ENCODE results near the gene TPRX2. TPM values are rescaled to one million over a fixed set of nuclear protein-coding genes. Genes with fewer than 3 reads are reported as not detected.
A peak's percentile ranks its signal among the peaks of the same experiment; 100 is the strongest.

Gene TPRX2
- total and polyA plus RNA-seq, 2 of the 8 experiments (the other 6 are each of a cell fraction or from before 2014, with no cell fraction given), result not detected

- Histone ChIP-seq H4K8ac (ENCODE audit: extremely low read depth, insufficient read depth, low read length) (no peak overlapping the region), H3K23ac (ENCODE audit: insufficient read length) (no peak overlapping the region), H2BK5ac (ENCODE audit: low read depth, low read length) (no peak overlapping the region), H4K20me1 (replicated peaks in 1 of 2; ENCODE audit: control insufficient read depth in 1 of 2, insufficient read depth in 2 of 2, low read length in 2 of 2) (no peaks in the 10 kb centered on the region), H3K18ac (ENCODE audit: extremely low read depth, low read length) (no peak overlapping the region), H2BK15ac (ENCODE audit: low read length) (no peak overlapping the region), H3K23me2 (ENCODE audit: low read depth, low read length) (no peaks in the 10 kb centered on the region), H3K27me3 (replicated peaks in 1 of 4; ENCODE audit: control insufficient read depth in 3 of 4, extremely low read depth in 1 of 4, insufficient read depth in 3 of 4, low read length in 3 of 4) (no peaks in the 10 kb centered on the region), H2AFZ (ENCODE audit: low read length) (peak overlapping the region; percentile 45), H2BK12ac (ENCODE audit: low read depth, low read length) (no peak overlapping the region), H3K56ac (replicated peaks; ENCODE audit: insufficient read length, low read depth, low read length) (no peak overlapping the region), H3K9ac (replicated peaks in 1 of 4; ENCODE audit: extremely low read depth in 1 of 4, low read depth in 3 of 4, low read length in 3 of 4) (no peak overlapping the region; a peak in 1 of 7 replicates), H3K79me1 (ENCODE audit: low read depth, low read length) (no peaks in the 10 kb centered on the region), H3K36me3 (ENCODE audit: control insufficient read depth in 2 of 4, insufficient read depth in 4 of 4, low read length in 3 of 4) (no peaks in the 10 kb centered on the region), H2AK5ac (ENCODE audit: low read depth, low read length) (no peak overlapping the region), H3K79me2 (ENCODE audit: control insufficient read depth in 1 of 2, insufficient read depth in 2 of 2, low read length in 2 of 2) (no peaks in the 10 kb centered on the region), H3K4me3 (ENCODE audit: extremely low read depth in 1 of 4, insufficient read depth in 2 of 4, low read depth in 3 of 4, low read length in 4 of 4) (no peak overlapping the region), H3K9me3 (ENCODE audit: insufficient read depth in 2 of 2, low read depth in 1 of 2, low read length in 1 of 2) (no peaks in the 10 kb centered on the region), H4K91ac (replicated peaks; ENCODE audit: insufficient read length, low read length) (no peak overlapping the region), H2BK20ac (ENCODE audit: low read length) (no peak overlapping the region), H3K4ac (replicated peaks; ENCODE audit: insufficient read length, low read depth, low read length) (no peak overlapping the region), H3K4me1 (replicated peaks in 1 of 4; ENCODE audit: control insufficient read depth in 3 of 4, insufficient read depth in 4 of 4, low read length in 3 of 4) (peaks cover 0 to 4% (median 0%) of the 10 kb centered on the region in 4 experiments; a peak in 3 of 7 replicates), H3K14ac (ENCODE audit: insufficient read length) (no peak overlapping the region), H3K4me2 (ENCODE audit: insufficient read depth in 1 of 2, low read depth in 2 of 2, low read length in 2 of 2) (no peak overlapping the region), H4K5ac (ENCODE audit: insufficient read length, low read depth, low read length) (no peak overlapping the region), H3K27ac (ENCODE audit: low read depth, low read length) (peak overlapping the region; percentile 66), H2BK120ac (replicated peaks; ENCODE audit: low read depth, low read length) (no peak overlapping the region)
- 92% methylated on average over 2 of the region's 2 CpGs; no CpG with 5 or more reads in 1 of the 2 experiments for WGBS, 2 experiments (ENCODE audit: extremely low coverage in 1 of 2, insufficient coverage in 1 of 2, insufficient read length in 1 of 2, insufficient replicate concordance in 2 of 2, low coverage in 1 of 2, low lambda C conversion rate in 2 of 2, missing lambda C conversion rate in 1 of 2)
- ChIA-PET POLR2A (ENCODE audit: partially characterized antibody) (no interaction called here), CTCF (ENCODE audit: partially characterized antibody) (interaction anchor here (0.8 to 1.4 kb wide), 4 partner anchors 15 to 27 kb away, joined by 3 to 5 read pairs (median 4); no protein-coding TSS in a partner anchor)
- no peak for DNase-seq (ENCODE audit: low read depth in 1 of 2, low spot score in 2 of 2)
- no peak for FAIRE-seq
- TF ChIP-seq SP2 (IDR thresholded peaks at IDR 0.05; ENCODE audit: low read length) (no peak), SIX5 (IDR thresholded peaks at IDR 0.05; ENCODE audit: low read depth, low read length) (no peak), GABPA (IDR thresholded peaks at IDR 0.05; ENCODE audit: borderline replicate concordance, insufficient read depth, low read length) (no peak), RXRA (IDR thresholded peaks at IDR 0.05; ENCODE audit: insufficient read depth, low read depth, low read length) (no peak), CBX5 (IDR thresholded peaks at IDR 0.05; ENCODE audit: low read depth, low read length) (no peak), JUN (IDR thresholded peaks at IDR 0.05; ENCODE audit: low read depth, low read length) (no peak), POLR2A (IDR thresholded peaks at IDR 0.05; ENCODE audit: control extremely low read depth in 1 of 2, low read depth in 2 of 2, low read length in 2 of 2) (no peak), YY1 (IDR thresholded peaks at IDR 0.05; ENCODE audit: low read depth, low read length) (no peak), CHD2 (IDR thresholded peaks at IDR 0.05; ENCODE audit: low read length) (no peak), ZNF274 (IDR thresholded peaks at IDR 0.05; ENCODE audit: borderline replicate concordance, extremely low read depth, low read length) (no peak), CTCF (IDR thresholded peaks at IDR 0.05; ENCODE audit: control extremely low read depth in 1 of 3, insufficient read depth in 1 of 3, low read depth in 1 of 3, low read length in 3 of 3) (no peak), ASH2L (IDR thresholded peaks at IDR 0.05; ENCODE audit: low read length) (no peak), BRCA1 (IDR thresholded peaks at IDR 0.05; ENCODE audit: low read depth, low read length) (no peak), POU5F1 (IDR thresholded peaks at IDR 0.05; ENCODE audit: low read depth, low read length) (no peak)
These were observed 32.5 kb downstream of the TPRX2 start for GRCh38 chr19:47891622-47891922.

Measured in H1 (cell line).